Testis (tissue), 2 donors: ENCODE data around the gene ARHGAP19.

Experiments used
- CTCF ChIP-seq, 3 experiments: fragments of 450-650 bp in 2 of 3; fragments of 200-600 bp in 1 of 3; sonication (generic) in 1 of 3; IDR thresholded peaks; one replicate each; pipeline ENCODE4 v1.5.1; 2016 to 2019; ENCODE audit warnings: antibody characterized with exemption in 3 of 3, mild to moderate bottlenecking in 2 of 3, moderate library complexity in 1 of 3
- POLR2A ChIP-seq: fragments of 450-650 bp; IDR thresholded peaks from one replicate; pipeline ENCODE4 v1.6.1; 2017; ENCODE audit warnings: antibody characterized with exemption, mild to moderate bottlenecking, moderate library complexity

- no peak for TF ChIP-seq CTCF (IDR thresholded peaks at IDR 0.05)
- TF ChIP-seq POLR2A: no peak
These were observed 109.1 kb downstream of the ARHGAP19 start for GRCh38 chr10:97183314-97183713.
